Germinal center (tissue), 1 donor: ENCODE data around the gene ST6GALNAC4.

ENCODE experiments used
- DNase-seq: peaks from one replicate; pipeline ENCODE4 v3.0.0; 2012; ENCODE audit warnings: mixed read lengths, low spot score

ST6GALNAC4 gene

GRCh38 chr9:127912296-127912695, 4.5 kb downstream of the ST6GALNAC4 start:
- DNase-seq: no peak

DNA sequence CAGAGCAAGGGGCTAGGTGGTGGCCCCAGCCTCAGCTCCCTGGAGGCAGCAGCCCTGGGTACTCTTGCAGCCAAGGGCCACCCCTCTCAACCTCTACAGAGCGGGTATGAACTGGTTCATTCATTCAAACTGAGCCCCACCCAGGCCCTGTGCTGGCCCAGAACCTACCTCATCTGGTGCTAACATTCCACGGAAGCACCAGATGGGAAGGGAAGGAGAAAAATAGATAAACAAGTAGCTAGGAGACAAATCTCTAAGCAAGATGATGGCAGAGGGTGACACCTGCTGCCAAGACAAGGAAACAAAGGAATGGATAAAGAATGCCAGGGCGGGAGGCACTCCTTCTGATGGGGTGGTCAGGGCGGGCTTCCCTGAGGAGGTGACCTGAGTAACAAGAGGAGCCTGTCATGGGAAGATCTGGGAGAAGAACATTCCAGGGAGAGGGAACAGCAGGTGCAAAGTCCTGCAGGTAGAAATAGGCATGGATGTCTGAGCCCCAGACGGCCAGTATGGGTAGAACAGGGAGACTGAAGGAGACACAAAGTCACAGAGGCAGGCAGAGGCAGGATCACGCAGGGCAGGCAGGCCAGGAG, 6.1 kb downstream of the ST6GALNAC4 start:
- DNase-seq: no peak

GRCh38 chr9:127909839-127910273, 7.0 kb downstream of the ST6GALNAC4 start:
- no peak for DNase-seq

DNA sequence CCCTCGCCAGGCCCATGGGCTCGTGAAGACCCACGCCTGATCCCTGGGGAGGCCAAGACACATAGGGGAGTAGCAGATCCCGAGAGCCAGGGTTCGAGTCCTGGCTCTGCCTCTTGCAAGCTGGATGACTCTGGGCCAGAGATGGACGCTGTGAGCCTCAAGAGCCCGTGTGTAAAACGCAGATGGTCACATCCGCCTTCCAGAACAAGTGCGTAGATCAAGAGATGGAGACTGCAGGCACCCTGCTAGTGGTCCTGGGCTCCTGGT, 8.2 kb downstream of the ST6GALNAC4 start:
- DNase-seq: no peak

- DNase-seq: no peak
Measured at GRCh38 chr9:127907867-127908659, 8.8 kb downstream of the ST6GALNAC4 start.

GRCh38 chr9:127905788-127906191, 11.1 kb downstream of the ST6GALNAC4 start:
- no peak for DNase-seq

DNA sequence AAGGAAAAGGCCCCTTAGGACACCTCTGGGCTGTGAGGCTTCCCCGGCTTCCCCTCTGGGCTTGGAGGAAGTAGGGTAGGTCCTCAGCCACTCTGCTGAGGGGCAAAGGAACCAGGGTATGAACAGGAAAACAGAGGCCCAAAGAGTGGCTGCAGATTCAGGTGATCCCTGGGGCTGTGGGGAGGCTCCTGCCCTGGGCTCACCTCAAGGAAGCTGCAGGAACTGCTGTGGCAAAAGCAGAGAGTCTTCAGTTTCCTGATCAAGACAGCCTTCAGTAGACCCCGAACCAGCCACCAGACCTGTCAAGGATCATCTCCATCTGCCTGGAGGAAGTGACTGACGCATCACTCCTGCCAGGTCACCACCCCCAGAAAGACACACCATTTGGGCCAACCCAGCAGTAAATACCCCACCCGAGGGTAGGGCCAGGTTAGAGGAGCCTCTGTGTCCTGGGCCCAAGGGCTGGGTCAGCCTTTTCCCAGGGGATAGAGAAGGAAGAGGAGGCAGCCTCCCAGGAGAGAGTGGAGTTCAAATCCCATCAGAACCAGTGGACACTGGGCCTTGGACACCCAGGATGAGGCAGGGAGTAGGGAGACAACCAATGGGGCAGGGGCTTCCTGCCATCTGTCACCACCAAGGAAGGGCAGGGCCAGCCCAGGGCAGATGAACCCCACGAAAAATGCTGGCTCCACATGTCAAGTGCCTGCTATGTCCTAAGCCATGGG, 11.7 kb downstream of the ST6GALNAC4 start:
- peak; percentile 53 for DNase-seq

DNA sequence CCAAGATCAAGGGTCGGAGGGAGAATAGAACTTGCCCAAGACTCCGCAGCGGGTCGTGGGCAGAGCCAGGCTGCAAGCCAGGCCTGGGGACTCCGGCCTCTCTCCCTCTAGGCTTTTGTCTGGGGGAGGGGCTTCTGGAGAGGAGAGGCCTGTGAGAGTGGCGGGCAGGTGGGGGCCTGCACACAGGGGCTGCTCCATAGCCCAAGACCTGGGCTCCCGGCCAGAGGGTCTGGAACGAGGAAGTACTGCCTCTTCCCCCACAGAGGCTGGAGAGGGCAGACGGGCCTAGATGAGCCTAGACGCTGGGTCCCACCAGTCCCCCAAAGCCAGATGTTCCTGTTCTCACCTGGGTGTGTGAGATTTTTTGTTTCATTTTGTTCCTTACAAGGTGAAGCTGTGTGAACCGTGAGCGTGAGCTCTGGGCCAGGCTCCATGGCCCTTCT, 12.3 kb downstream of the ST6GALNAC4 start:
- DNase-seq: no peak

DNA sequence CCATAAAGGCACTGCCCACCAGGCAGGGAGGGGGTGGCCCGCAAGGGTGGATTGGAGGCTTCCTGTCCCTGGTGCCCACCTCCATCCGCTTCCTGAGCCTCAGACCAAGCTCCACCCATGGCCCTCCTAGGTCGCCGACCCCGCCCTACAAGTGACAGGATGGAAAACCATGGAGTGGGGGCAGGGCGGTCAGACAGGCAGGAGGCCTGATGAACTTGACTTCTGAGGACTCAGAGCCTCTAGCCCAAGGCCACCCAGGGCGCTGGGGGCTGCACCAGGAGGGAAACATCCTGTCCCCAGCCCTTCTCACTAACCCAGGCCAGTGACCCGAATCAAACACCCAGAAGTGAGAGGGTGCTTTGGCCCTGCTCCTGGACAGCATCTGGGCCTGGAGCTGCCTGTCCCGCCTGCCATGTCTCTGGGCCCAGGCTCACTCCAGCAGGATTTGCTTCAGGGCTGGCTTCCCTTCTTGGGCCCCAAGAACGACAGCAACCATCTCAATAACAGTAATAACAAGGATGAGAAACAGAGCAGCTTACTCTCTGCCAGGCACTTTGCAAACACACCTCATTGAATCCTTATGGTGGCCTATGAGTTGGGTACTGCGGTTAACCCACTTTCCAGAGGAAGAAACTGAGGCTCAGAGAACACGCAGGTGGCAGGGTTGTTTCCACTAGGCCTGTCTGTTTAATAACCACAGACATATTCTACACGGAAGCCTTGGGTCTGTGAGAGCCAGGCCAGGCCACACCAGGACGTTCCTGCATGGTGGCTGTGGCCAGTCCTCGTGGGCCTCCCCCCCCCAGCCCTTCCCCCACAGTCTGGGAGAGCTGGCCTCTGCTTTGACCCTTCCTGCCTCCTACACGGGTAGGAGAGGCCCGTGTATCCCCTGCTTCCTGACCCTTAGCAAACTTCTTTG, 13.0 kb downstream of the ST6GALNAC4 start:
- peak; percentile 58 for DNase-seq

- DNase-seq: peak; percentile 91
Measured at GRCh38 chr9:127899128-127899943, 17.5 kb downstream of the ST6GALNAC4 start, which contains the start of gene ST6GALNAC6. Gene ST6GALNAC6 (minus strand): TSS chr9:127899603. CDS start chr9:127897981, 1,622 bp downstream.

- DNase-seq: no peak
Measured at GRCh38 chr9:127898433-127899127, 18.3 kb downstream of the ST6GALNAC4 start.

DNA sequence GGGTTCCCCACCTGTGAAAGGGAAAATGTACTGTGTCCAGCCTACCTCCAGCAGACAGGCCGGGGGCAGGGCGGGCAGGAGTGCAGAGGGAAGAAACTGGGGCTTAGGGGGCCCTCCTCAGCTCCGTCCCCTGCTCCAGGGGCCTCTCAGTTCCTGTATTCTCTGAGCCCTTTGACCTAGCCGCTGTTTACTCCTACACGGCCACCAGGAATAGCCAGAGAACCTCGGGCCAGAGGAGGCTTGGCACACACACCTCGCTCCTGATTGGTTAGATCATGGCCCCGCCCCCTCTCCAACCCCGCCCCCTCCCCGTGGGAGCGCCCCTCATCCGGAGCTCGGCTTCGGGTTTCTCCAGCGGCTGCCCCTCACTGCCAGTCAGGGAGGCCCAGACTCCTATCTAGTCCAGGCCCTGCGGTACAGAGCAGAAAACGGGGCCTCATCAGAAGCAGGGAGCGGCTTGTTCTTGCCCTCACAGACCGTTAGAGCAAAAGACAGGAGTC, 19.6 kb downstream of the ST6GALNAC4 start:
- DNase-seq: peak; percentile 81

GRCh38 chr9:127896395-127897192, 20.2 kb downstream of the ST6GALNAC4 start:
- DNase-seq: no peak

DNA sequence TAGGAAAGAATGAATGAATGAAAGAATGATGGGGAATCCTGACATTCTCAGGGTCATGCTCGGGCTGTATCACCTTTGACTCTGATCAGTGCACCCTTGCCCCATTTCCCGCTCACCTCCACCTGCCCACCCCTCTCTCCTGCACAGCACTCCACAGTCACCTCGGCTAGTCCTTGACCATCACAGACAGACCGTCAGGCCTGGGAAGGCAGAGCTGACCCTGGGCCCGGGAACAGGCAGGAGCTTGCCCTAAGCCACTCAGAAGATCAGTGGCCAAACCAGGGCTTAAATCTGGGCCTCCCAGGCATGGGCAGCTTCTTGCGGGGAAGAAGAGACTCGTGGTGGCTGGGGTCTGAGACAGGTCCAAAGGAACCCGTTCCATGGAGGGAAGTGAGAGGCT, 21.0 kb downstream of the ST6GALNAC4 start:
- no peak for DNase-seq

DNA sequence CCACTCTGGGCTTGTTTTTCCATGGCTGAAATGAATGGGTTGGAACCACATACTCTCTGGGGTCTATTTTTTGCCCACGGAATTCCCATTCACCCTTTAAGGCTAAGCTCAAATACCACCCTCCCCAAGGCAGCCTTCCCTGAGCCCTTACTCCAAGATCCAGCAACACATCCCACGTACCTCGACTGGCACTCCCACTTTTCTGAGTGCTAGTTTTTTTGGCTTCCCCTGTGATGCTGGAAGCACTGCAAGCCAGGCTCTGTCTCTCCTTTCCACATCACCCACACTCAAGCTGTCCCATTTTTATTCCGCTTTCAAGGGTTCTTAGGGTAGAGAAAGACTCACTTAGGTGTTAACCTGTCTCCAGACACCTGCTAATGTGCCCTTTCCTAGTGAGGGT, 23.4 kb downstream of the ST6GALNAC4 start:
- no peak for DNase-seq

GRCh38 chr9:127892831-127893230, 24.0 kb downstream of the ST6GALNAC4 start:
- no peak for DNase-seq

GRCh38 chr9:127890053-127890452, 26.8 kb downstream of the ST6GALNAC4 start:
- no peak for DNase-seq

GRCh38 chr9:127887792-127888191, 29.0 kb downstream of the ST6GALNAC4 start:
- no peak for DNase-seq

- DNase-seq: no peak
Measured at GRCh38 chr9:127886401-127886972, 30.4 kb downstream of the ST6GALNAC4 start.
